MV-4-11 (cell line): ENCODE measurements around the gene ITIH5.
A peak's percentile ranks its signal among the peaks of the same experiment; 100 is the strongest.

ENCODE experiments used
- DNase-seq: peaks from one replicate; lab custom pipeline; 2025; lab: John Stamatoyannopoulos, UW

The ITIH5 gene

GRCh38 chr10:7547206-7547605 is 119.6 kb downstream of the ITIH5 start:
- DNase-seq, result no peak

GRCh38 chr10:7546385-7546967 is 120.3 kb downstream of the ITIH5 start:
- no peak for DNase-seq

GRCh38 chr10:7545792-7546191 is 121.0 kb downstream of the ITIH5 start:
- DNase-seq, result no peak

GRCh38 chr10:7545261-7545660 is 121.5 kb downstream of the ITIH5 start:
- DNase-seq, result no peak

GRCh38 chr10:7544203-7544602 is 122.6 kb downstream of the ITIH5 start:
- no peak for DNase-seq

- no peak for DNase-seq
These were observed 124.4 kb downstream of the ITIH5 start for GRCh38 chr10:7542189-7542914.

- no peak for DNase-seq
These were observed 125.4 kb downstream of the ITIH5 start for GRCh38 chr10:7541137-7542087.

GRCh38 chr10:7538970-7539654 is 127.7 kb downstream of the ITIH5 start:
- no peak for DNase-seq

GRCh38 chr10:7537126-7537525 is 129.6 kb downstream of the ITIH5 start:
- no peak for DNase-seq

- DNase-seq, result no peak
These were observed 132.3 kb downstream of the ITIH5 start for GRCh38 chr10:7534480-7534852.

- DNase-seq, result no peak
These were observed 132.9 kb downstream of the ITIH5 start for GRCh38 chr10:7533657-7534479.

- no peak for DNase-seq
These were observed 133.9 kb downstream of the ITIH5 start for GRCh38 chr10:7532723-7533498.

- peak; percentile 13 for DNase-seq
These were observed 137.1 kb downstream of the ITIH5 start for GRCh38 chr10:7529638-7530037.

GRCh38 chr10:7527468-7527867 is 139.3 kb downstream of the ITIH5 start:
- DNase-seq, result no peak

GRCh38 chr10:7526017-7526400 is 140.8 kb downstream of the ITIH5 start:
- no peak for DNase-seq

GRCh38 chr10:7525314-7526016 is 141.3 kb downstream of the ITIH5 start:
- DNase-seq, result peak; percentile 78

GRCh38 chr10:7523656-7524055 is 143.1 kb downstream of the ITIH5 start:
- peak; percentile 49 for DNase-seq

- no peak for DNase-seq
These were observed 146.0 kb downstream of the ITIH5 start for GRCh38 chr10:7520507-7521485.

GRCh38 chr10:7519351-7519750 is 147.4 kb downstream of the ITIH5 start:
- no peak for DNase-seq
